ENCODE measurements around the gene RHBDD2.
A peak's percentile ranks its signal among the peaks of the same experiment; 100 is the strongest.
"Not testable (repeated sequence)": the region's sequence is repeated elsewhere in the genome, so short reads cannot be mapped to it uniquely, and the experiment has no call there.

Gene RHBDD2

DNA sequence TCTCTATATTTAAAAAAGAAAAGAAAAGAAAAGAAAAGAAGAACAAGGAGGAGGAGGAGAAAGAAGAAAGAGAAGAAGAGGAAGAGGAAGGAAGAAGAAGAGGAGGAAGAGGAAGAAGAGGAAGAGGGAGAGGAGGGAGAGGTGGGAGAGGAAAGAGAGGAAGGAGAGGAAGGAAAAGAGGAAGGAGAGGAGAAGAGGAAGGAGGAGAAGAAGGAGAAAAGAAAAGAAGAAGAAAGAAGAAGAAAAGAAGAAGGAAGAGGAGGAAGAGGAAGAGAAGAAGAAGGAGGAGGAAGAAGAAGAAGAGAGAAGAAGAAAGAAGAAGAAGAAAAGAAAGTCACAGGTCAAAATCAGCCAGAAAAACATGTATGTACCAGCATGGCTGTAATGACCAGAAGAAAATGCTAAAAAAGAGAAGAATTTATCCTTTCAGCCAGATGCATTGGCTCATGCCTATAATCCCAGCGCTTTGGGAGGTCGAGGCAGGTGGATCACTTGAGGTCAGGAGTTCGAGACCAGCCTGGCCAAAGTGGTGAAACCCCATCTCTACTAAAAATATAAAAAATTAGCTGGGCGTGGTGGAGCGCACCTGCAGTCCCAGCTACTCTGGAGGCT lies 30.8 kb downstream of the RHBDD2 start:
- no peak for ATAC-seq (replicated peaks)
- peaks cover 0 to 8% of the 10 kb centered on the region in 2 donors for H3K4me1 Mint-ChIP-seq (ENCODE audit: low read depth in 2 of 2)
- no peaks in the 10 kb centered on the region for H3K27me3 Mint-ChIP-seq
- peaks cover 10% of the 10 kb centered on the region for H3K36me3 Mint-ChIP-seq (ENCODE audit: insufficient read depth)
- H3K27ac Mint-ChIP-seq, result peak overlapping the region in 1 of 2 donors; percentile 33
- DNase-seq, result no peak
- no peak overlapping the region for H3K4me3 Mint-ChIP-seq
- no peaks in the 10 kb centered on the region for H3K9me3 Mint-ChIP-seq

DNA sequence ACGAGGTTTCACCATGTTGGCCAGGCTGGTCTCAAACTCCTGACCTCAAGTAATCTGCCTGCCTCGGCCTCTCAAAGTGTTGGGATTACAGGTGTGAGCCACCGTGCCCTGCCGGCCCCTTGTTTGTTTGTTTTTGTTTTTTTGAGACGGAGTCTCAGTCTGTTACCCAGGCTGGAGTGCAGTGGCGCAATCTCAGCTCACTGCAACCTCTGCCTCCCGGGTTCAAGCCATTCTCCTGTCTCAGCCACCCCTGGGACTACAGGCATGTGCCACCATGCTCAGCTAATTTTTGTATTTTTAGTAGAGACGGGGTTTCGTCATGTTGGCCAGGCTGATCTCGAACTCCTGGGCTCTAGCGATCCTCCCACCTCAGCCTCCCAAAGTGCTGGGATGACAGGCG lies 32.4 kb downstream of the RHBDD2 start:
- H3K27me3 Mint-ChIP-seq; H3K9me3 Mint-ChIP-seq; H3K27ac Mint-ChIP-seq; H3K4me3 Mint-ChIP-seq; DNase-seq; ATAC-seq (replicated peaks): not testable (repeated sequence)
- H3K4me1 Mint-ChIP-seq (ENCODE audit: low read depth in 2 of 2), result peaks cover 7 to 15% of the 10 kb centered on the region in 2 donors
- peaks cover 24% of the 10 kb centered on the region for H3K36me3 Mint-ChIP-seq (ENCODE audit: insufficient read depth)

DNA sequence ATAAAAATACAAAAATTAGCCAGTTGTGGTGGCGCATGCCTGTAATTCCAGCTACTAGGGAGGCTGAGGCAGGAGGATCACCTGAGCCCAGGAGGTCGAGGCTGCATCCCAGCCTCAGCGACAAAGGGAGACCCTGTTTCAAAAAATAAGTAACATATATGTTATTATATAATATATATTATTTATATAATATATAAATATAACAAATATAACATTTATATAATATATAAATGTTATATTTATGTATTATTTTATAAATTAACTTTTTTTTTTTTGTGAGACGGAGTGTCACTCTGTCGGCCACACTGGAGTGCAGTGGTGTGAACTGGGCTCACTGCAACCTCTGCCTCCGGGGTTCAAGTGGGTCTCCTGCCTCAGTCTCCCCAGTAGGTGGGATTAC lies 34.6 kb downstream of the RHBDD2 start:
- no peak for DNase-seq
- peaks cover 24% of the 10 kb centered on the region for H3K36me3 Mint-ChIP-seq (ENCODE audit: insufficient read depth)
- peaks cover 9 to 19% of the 10 kb centered on the region in 2 donors for H3K4me1 Mint-ChIP-seq (ENCODE audit: low read depth in 2 of 2)
- H3K27me3 Mint-ChIP-seq, result no peaks in the 10 kb centered on the region
- peak overlapping the region; percentile 88 to 89 for H3K4me3 Mint-ChIP-seq
- ATAC-seq (replicated peaks), result no peak
- H3K27ac Mint-ChIP-seq, result peak overlapping the region; percentile 95 to 96
- no peaks in the 10 kb centered on the region for H3K9me3 Mint-ChIP-seq

DNA sequence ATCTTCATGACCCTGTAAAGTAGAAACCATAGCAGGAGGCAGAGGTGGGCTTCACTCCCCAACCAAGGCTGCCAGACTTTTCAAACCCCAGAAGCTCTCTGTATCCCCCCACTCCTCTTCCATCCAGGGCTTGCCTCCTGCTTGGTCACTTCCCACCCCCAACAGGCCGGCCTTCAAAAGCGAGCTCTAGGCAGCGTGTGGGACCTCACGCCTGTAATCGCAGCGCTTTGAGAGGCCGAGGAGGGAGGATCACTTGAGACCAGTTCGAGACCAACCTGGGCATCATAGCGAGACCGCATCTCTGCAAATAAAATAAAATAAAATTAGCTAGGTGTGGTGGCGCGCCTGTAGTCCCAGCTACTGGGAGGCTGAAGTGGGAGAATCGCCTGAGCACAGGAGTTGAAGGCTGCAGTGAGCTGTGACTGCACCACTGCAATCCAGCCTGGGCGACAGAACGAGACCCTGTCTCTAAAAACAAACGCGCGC lies 35.4 kb downstream of the RHBDD2 start:
- ATAC-seq (replicated peaks), result no peak
- peaks cover 17 to 26% of the 10 kb centered on the region in 2 donors for H3K4me1 Mint-ChIP-seq (ENCODE audit: low read depth in 2 of 2)
- peak overlapping the region; percentile 95 to 96 for H3K27ac Mint-ChIP-seq
- H3K9me3 Mint-ChIP-seq, result no peaks in the 10 kb centered on the region
- no peaks in the 10 kb centered on the region for H3K27me3 Mint-ChIP-seq
- no peak for DNase-seq
- H3K36me3 Mint-ChIP-seq (ENCODE audit: insufficient read depth), result peaks cover 24% of the 10 kb centered on the region
- peak overlapping the region; percentile 88 to 89 for H3K4me3 Mint-ChIP-seq

DNA sequence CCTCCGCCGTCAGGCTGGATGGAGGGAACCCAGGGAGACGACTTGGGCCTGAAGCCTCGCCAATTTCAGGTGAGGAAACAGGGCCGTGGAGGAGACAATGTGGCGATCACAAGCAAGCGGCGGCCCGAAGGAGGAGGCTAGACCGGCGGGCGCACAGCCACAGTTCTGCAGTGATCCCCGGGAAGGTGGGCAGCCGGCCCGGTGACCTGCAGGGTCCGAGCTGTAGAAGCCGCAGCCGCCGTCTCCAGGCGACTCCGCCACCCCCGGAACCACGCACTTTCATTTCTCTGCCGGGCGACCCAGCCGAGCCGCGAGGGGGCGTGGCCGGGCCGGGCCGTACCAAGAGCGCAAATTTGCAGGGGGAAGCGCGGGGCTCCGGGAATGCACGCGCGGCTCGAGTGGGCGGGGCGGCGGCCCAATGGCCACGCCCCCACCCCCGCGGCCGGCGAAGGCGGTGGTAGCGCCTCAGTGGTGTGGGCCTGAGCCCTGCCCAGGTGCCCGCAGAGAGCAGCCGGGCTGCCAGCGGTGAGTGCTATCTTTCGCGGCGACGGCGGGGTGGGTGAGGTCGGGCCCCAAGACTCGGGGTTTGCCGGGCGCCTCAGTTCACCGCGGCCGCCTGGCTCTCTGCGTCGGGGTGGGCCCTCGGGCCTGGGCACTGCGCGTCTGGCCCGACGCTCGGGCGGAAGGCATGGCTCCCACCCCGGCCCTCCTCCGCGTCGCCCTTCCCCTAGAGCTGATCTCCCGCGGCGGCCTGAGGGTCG lies 36.0 kb downstream of the RHBDD2 start, which contains the start of gene POR:
Gene POR (plus strand): TSS at position 501 of the 761 bp plus-strand sequence. CDS start 38,847 bp downstream, outside the sequence.
- Mint-ChIP-seq H3K4me3 (peak within 1 kb of the TSS; percentile 88 to 89), H3K4me1 (ENCODE audit: low read depth in 2 of 2) (peaks cover 22 to 27% of the 10 kb centered on the region in 2 donors), H3K27ac (peak within 1 kb of the TSS; percentile 95 to 96), H3K27me3 (no peaks in the 10 kb centered on the region), H3K9me3 (no peaks in the 10 kb centered on the region), H3K36me3 (ENCODE audit: insufficient read depth) (peaks cover 24% of the 10 kb centered on the region)
- ATAC-seq (replicated peaks), result peak; percentile 93
- peak; percentile 97 to 99 (median 99) for DNase-seq

DNA sequence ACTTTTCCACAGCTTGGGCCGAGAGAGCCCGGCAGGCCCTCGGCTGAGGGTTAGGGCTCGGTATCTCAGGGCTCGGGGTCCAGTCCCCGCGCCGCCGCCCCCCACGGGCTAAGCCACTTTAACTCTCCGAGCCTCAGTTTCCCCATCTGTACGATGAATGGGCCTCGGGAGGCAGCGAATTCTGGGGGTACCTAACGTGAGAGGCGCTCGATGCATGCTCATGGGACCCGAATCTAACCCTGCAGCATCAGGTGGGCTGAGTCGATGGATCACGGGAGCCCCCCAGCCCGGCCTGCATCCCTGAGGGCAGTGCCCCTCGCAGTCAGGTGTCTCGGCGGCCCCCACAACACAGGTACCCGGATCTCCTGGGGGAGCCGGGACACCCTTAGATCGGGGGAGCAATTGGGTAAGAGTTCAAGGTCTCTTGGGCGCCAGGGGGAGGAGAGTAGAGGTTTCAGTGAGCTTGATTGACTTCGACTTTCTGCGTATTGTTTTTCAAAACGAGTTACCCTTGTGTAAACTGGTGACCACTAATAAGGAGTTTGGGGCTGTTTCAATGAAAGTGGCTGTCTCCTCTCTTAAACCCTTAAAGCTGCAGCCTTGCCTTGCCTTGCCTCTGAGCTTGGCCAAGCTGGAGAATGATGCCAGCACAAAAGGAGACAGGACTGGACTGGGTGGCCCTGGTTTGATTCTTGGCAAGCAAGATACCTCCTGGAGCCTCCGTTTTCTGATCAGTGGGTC lies 36.8 kb downstream of the RHBDD2 start:
- peak in 2 of 3 experiments; percentile 5 to 26 for DNase-seq
- Mint-ChIP-seq H3K27me3 (no peaks in the 10 kb centered on the region), H3K9me3 (no peaks in the 10 kb centered on the region), H3K36me3 (ENCODE audit: insufficient read depth) (peaks cover 24% of the 10 kb centered on the region), H3K4me3 (peak overlapping the region; percentile 88 to 89), H3K27ac (peak overlapping the region; percentile 95 to 96), H3K4me1 (ENCODE audit: low read depth in 2 of 2) (peaks cover 22 to 27% of the 10 kb centered on the region in 2 donors)
- ATAC-seq (replicated peaks), result no peak

DNA sequence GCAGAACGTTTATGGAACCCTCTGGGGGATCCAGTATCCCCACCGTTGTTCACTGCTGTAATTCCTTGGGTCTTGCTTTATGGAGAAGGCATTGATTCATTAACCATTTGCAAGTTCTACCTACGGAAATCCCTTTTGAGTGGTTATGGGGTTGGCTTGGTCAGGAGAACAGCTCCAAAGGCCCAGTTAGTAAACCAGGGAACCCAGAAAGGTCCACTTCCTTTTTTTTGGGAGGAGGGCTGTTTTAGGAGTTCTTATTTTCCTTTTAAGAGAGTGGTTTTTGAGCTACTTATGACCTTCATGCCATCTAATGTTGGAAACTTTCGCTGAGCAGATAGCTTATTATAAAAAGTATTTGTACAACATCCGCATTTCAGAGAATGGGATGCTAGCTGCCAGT lies 37.4 kb downstream of the RHBDD2 start:
- ATAC-seq (replicated peaks), result no peak
- Mint-ChIP-seq H3K4me1 (ENCODE audit: low read depth in 2 of 2) (peaks cover 22 to 29% of the 10 kb centered on the region in 2 donors), H3K36me3 (ENCODE audit: insufficient read depth) (peaks cover 24% of the 10 kb centered on the region), H3K9me3 (no peaks in the 10 kb centered on the region), H3K4me3 (peak overlapping the region; percentile 88 to 89), H3K27ac (peak overlapping the region in 1 of 2 donors; percentile 96), H3K27me3 (no peaks in the 10 kb centered on the region)
- no peak for DNase-seq

DNA sequence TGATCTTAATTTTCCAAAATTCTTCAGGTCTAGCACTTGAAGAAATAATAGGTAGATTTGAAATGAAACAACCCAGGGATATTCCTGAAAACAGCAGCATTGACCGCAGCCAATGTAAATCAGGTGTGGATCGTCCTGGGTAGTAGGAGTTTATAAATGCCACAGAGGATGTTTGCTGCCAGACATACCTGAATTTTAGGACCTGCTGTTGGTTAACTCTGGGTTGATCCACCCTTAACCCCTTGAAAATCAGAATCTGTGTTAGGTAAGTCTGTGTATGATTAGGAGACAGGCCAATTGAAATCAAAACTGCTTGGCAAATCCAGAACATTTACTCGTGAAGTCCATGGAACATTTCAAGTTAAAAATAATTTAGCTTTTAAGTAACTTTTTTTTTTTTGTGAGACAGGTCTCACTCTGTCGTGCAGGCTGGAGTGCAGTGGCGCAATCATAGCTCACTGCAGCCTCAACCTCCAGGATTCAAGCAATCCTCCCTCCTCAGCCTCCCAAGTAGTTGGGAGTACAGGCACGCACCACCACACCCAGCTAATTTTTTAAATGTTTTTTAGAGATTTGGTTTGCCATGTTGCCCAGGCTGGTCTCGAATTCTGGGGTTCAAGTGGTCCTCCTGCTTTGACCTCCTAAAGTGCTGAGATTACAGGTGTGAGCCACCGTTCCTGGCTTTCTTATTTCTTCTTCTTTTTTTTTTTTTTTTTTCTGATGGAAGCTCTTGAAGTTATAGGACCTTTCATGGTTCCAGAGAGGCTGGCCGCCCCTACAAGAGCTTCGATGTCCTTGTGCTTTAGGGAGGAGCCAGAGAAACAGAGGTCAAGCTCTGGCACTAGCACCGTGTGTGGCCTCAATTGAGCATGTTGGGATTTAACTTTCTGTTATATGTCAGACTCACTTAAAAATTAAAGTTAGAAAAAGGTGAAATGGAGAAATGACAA lies 38.1 kb downstream of the RHBDD2 start:
- ATAC-seq (replicated peaks) (no peak), DNase-seq (no peak)
- H3K27ac Mint-ChIP-seq, result no peak overlapping the region
- H3K4me3 Mint-ChIP-seq, result peak overlapping the region in 1 of 2 donors; percentile 89
- H3K9me3 Mint-ChIP-seq, result no peaks in the 10 kb centered on the region
- peaks cover 24% of the 10 kb centered on the region for H3K36me3 Mint-ChIP-seq (ENCODE audit: insufficient read depth)
- H3K27me3 Mint-ChIP-seq, result no peaks in the 10 kb centered on the region
- H3K4me1 Mint-ChIP-seq (ENCODE audit: low read depth in 2 of 2), result peaks cover 29 to 31% of the 10 kb centered on the region in 2 donors

DNA sequence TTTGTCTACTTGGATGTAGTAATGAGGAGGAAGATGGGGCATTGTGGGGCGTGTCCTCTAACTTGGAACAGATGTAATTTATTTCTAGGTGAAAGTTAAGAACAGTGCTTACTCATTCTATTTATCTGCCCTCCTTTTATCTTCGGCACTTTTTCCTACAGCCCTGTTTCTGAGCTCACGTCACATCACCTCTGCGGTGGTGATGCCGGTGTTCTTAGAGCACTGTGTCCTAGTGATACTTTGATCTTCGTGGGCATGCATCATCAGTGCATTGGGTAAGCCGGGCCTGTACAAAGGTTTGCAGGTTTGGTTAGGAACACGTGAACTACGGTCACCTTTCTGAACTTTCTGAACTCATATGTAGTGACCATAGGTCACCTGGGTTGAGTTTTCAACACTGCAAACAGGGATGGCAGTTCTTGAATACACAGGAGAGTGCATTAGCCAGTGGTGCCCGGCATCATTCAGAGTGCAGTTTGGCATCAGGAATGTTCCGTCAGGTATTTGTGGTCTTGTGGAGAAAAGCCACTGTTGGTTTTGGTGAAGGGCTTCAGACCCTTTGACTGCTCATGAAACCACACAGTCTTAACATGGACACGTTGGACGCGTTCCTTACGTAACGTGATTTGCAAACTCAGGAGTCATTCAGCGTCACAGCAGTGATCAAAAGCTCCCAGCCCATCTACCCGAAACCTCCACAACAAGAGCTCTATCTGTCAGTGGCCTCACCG lies 41.8 kb downstream of the RHBDD2 start:
- Mint-ChIP-seq H3K27ac (no peak overlapping the region), H3K9me3 (no peaks in the 10 kb centered on the region), H3K4me3 (no peak overlapping the region), H3K27me3 (no peaks in the 10 kb centered on the region), H3K36me3 (ENCODE audit: insufficient read depth) (peaks cover 4% of the 10 kb centered on the region), H3K4me1 (ENCODE audit: low read depth in 2 of 2) (peaks cover 22 to 27% of the 10 kb centered on the region in 2 donors)
- ATAC-seq (replicated peaks), result no peak
- no peak for DNase-seq

DNA sequence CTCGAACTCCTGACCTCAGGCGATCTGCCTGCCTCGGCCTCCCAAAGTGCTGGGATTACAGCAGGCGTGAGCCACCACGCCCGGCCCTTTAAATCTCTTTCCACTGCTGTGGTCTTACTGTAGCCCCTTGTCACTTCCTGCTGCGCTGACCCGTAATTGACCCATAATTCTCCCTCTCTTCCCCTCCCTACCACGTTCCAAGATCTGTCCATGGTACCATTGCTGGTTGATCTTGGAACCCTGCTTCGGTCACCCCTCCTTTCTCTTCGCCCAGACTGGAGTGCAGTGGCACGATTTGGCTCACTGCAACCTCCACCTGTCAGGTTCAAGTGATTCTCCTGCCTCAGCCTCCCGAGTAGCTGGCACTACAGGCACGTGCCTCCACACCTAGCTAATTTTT lies 42.6 kb downstream of the RHBDD2 start:
- H3K27me3 Mint-ChIP-seq, result no peaks in the 10 kb centered on the region
- no peaks in the 10 kb centered on the region for H3K9me3 Mint-ChIP-seq
- H3K36me3 Mint-ChIP-seq (ENCODE audit: insufficient read depth), result no peaks in the 10 kb centered on the region
- ATAC-seq (replicated peaks), result no peak
- H3K4me1 Mint-ChIP-seq (ENCODE audit: low read depth in 2 of 2), result peaks cover 17 to 22% of the 10 kb centered on the region in 2 donors
- H3K4me3 Mint-ChIP-seq, result no peak overlapping the region
- DNase-seq, result no peak
- peak overlapping the region; percentile 54 to 60 for H3K27ac Mint-ChIP-seq

DNA sequence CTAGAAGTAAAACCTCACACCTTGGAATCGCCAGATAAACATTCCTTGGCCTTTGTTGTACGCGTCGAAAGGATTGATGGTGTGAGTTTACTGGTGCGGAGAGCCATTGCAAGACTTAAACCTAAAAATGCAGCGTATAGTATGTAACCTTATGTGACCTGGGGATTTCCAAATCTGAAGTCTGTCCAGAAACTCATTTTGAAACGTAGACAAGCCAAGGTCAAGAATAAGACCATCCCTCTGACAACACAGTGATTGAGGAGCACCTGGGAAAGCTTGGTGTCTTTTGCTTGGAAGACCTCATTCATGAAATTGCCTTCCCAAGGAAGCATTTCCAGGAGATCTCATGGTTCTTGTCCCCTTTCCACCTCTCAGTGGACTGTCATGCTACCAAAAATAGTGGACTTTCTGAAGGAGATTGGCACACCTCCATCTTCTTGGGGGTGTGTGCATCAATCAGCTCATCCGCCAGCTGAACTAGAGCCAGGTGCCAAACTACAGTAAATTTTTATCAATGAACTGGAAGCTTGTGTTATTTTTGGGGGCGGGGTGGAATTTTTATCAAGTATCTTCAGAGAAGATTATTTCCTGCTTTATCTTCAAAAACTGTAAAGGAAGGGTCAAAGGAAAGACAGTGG lies 44.3 kb downstream of the RHBDD2 start:
- DNase-seq, result no peak
- ATAC-seq (replicated peaks), result no peak
- no peak overlapping the region for H3K27ac Mint-ChIP-seq
- H3K27me3 Mint-ChIP-seq, result no peaks in the 10 kb centered on the region
- H3K4me3 Mint-ChIP-seq, result no peak overlapping the region
- H3K9me3 Mint-ChIP-seq, result no peaks in the 10 kb centered on the region
- peaks cover 2% of the 10 kb centered on the region for H3K36me3 Mint-ChIP-seq (ENCODE audit: insufficient read depth)
- H3K4me1 Mint-ChIP-seq (ENCODE audit: low read depth in 2 of 2), result peaks cover 14 to 26% of the 10 kb centered on the region in 2 donors

DNA sequence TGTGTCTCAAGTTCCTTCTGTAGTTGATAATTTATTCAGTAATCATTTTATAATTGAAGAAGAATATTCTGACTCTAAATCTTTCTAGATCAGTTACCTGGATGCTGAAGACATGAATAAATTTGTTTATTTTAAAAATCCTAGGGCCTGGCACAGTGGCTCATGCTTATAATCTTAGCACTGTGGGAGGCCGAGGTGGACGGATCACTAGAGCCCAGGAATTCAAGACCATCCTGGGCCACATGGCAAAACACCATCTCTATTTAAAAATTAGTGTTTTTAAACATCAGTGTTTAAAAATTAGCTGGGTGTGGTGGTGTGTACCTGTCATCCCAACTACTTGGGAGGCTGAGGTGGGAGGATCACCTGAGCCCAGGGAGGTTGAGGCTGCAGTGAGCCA lies 45.4 kb downstream of the RHBDD2 start:
- H3K36me3 Mint-ChIP-seq (ENCODE audit: insufficient read depth), result peaks cover 4% of the 10 kb centered on the region
- no peak overlapping the region for H3K4me3 Mint-ChIP-seq
- no peaks in the 10 kb centered on the region for H3K27me3 Mint-ChIP-seq
- no peaks in the 10 kb centered on the region for H3K9me3 Mint-ChIP-seq
- DNase-seq (no peak), ATAC-seq (replicated peaks) (no peak)
- no peak overlapping the region for H3K27ac Mint-ChIP-seq
- peaks cover 12 to 24% of the 10 kb centered on the region in 2 donors for H3K4me1 Mint-ChIP-seq (ENCODE audit: low read depth in 2 of 2)
